A549 (cell line): ENCODE data around the gene RBMS3. TPM values are rescaled to one million over a fixed set of nuclear protein-coding genes. Genes with fewer than 3 reads are reported as not detected.

Experiments
- ATAC-seq, 2 experiments: fragments of 200-7000 bp in 1 of 2; fragments of >200 bp in 1 of 2; cut with Nextera tagmentation in 1 of 2; cut with Tn5 transposase in 1 of 2; 3 replicates each; pipeline versions ENCODE4 v1.8.0 to v1.9.1; 2018 to 2020; ENCODE audit warnings: mild to moderate bottlenecking in 1 of 2, moderate library complexity in 1 of 2
- CTCF ChIA-PET: fragments of 300-600 bp; sonication (Branson Sonifier 250); formaldehyde crosslinking; extraction: SDS; loops from one replicate; lab custom pipeline; 2021; ENCODE audit warnings: antibody characterized with exemption, inconsistent platforms; lab: Yijun Ruan, JAX
- POLR2A ChIA-PET: fragments of 350-600 bp; formaldehyde crosslinking; extraction: SDS; loops from one replicate; lab custom pipeline; 2021; ENCODE audit warnings: antibody characterized with exemption, inconsistent platforms; lab: Yijun Ruan, JAX
- DNase-seq, 2 experiments: peaks; one replicate each; pipeline versions ENCODE4 v3.0.0 to v3.0.0-alpha.2; 2011 to 2016; ENCODE audit warnings: low read depth in 1 of 2, low spot score in 1 of 2
- FAIRE-seq: peaks from 2 replicates; lab custom pipeline; 2011; peaks lifted over from hg19 to GRCh38; lab: Jason Lieb, UNC
- H3K27ac ChIP-seq, 2 experiments: fragments of >200 bp; sonication (Bioruptor Twin); formaldehyde crosslinking; 3 replicates each; pipeline ENCODE4 v1.5.1; 2016 to 2017
- H3K4me1 ChIP-seq: fragments of >200 bp; sonication (Bioruptor Twin); formaldehyde crosslinking; 3 replicates; pipeline ENCODE4 v1.6.1; 2016
- H3K4me2 ChIP-seq: fragments of >200 bp; sonication (Bioruptor Twin); formaldehyde crosslinking; 3 replicates; pipeline ENCODE4 v1.6.1; 2016
- H3K4me3 ChIP-seq: fragments of >200 bp; sonication (Bioruptor Twin); formaldehyde crosslinking; 3 replicates; pipeline ENCODE4 v1.5.1; 2016
- H3K9me3 ChIP-seq: fragments of >200 bp; sonication (Bioruptor Twin); formaldehyde crosslinking; 3 replicates; pipeline ENCODE4 v1.6.1; 2016
- BHLHE40 ChIP-seq: IDR thresholded peaks from 2 replicates; pipeline ENCODE4 v1.6.1; 2012; ENCODE audit warnings: low read depth, low read length, inconsistent platforms
- CBX2 ChIP-seq: fragments of 200-600 bp; sonication (generic); IDR thresholded peaks from 2 replicates; pipeline ENCODE4 v1.6.1; 2016; ENCODE audit warnings: low read depth, mild to moderate bottlenecking, borderline replicate concordance
- CHD4 ChIP-seq: fragments of 200-600 bp; sonication (generic); IDR thresholded peaks from 2 replicates; pipeline ENCODE4 v1.6.1; 2016; ENCODE audit warnings: antibody characterized with exemption, mild to moderate bottlenecking, borderline replicate concordance
- EHMT2 ChIP-seq: fragments of 200-600 bp; sonication (generic); IDR thresholded peaks from 2 replicates; pipeline ENCODE4 v1.6.1; 2016; ENCODE audit warnings: antibody characterized with exemption, low read depth, mild to moderate bottlenecking, moderate library complexity
- ELK1 ChIP-seq: fragments of 150-350 bp; IDR thresholded peaks from 2 replicates; pipeline ENCODE4 v1.6.1; 2014; ENCODE audit warnings: low read depth, mild to moderate bottlenecking, low read length
- FOSB ChIP-seq: fragments of 250-450 bp; sonication (Bioruptor Pico); IDR thresholded peaks from 2 replicates; pipeline ENCODE4 v1.5.0; 2020; ENCODE audit warnings: mild to moderate bottlenecking, moderate library complexity
- HES2 ChIP-seq: fragments of >200 bp; sonication (Bioruptor Twin); formaldehyde crosslinking; IDR thresholded peaks from 2 replicates; pipeline ENCODE4 v1.6.1; 2016
- HOXA7 ChIP-seq: fragments of 250-450 bp; sonication (Bioruptor Pico); IDR thresholded peaks from 2 replicates; pipeline ENCODE4 v1.5.0; 2020; ENCODE audit warnings: mild to moderate bottlenecking, moderate library complexity
- JUNB ChIP-seq: fragments of >200 bp; sonication (Bioruptor Twin); formaldehyde crosslinking; IDR thresholded peaks from 2 replicates; pipeline ENCODE4 v1.6.1; 2016
- KDM1A ChIP-seq: fragments of 200-600 bp; sonication (generic); IDR thresholded peaks from 2 replicates; pipeline ENCODE4 v1.6.1; 2016; ENCODE audit warnings: low read depth, mild to moderate bottlenecking
- KDM5A ChIP-seq: fragments of 200-600 bp; sonication (generic); IDR thresholded peaks from 2 replicates; pipeline ENCODE4 v1.6.1; 2016; ENCODE audit warnings: antibody characterized with exemption, mild to moderate bottlenecking
- MYC ChIP-seq: IDR thresholded peaks from 2 replicates; pipeline ENCODE4 v1.6.1; 2012; ENCODE audit warnings: mild to moderate bottlenecking, inconsistent platforms, low read length, improper control_type of control experiment, borderline replicate concordance
- NFE2L2 ChIP-seq: fragments of 150-350 bp; conservative IDR thresholded peaks from 2 replicates; pipeline ENCODE4 v1.6.1; 2014; ENCODE audit warnings: low read length
- NPAS2 ChIP-seq: fragments of 250-450 bp; sonication (Bioruptor Pico); IDR thresholded peaks from 2 replicates; pipeline ENCODE4 v1.8.0; 2022; ENCODE audit warnings: mild to moderate bottlenecking, moderate library complexity, borderline replicate concordance
- NR3C1 ChIP-seq: fragments of >200 bp; sonication (Bioruptor Twin); formaldehyde crosslinking; IDR thresholded peaks from 3 replicates; pipeline ENCODE4 v1.6.1; 2017
- PBX3 ChIP-seq: IDR thresholded peaks from 2 replicates; pipeline ENCODE4 v1.6.1; 2012
- REST ChIP-seq: fragments of 200-600 bp; sonication (generic); IDR thresholded peaks from 2 replicates; pipeline ENCODE4 v1.6.1; 2016; ENCODE audit warnings: antibody characterized with exemption, mild to moderate bottlenecking, moderate library complexity
- RNF2 ChIP-seq: fragments of 200-600 bp; sonication (generic); IDR thresholded peaks from 2 replicates; pipeline ENCODE4 v1.6.1; 2016; ENCODE audit warnings: low read depth, mild to moderate bottlenecking, antibody characterized with exemption, moderate library complexity, borderline replicate concordance
- ZC3H11A ChIP-seq: fragments of 450-650 bp; IDR thresholded peaks from 2 replicates; pipeline ENCODE4 v1.6.1; 2014; ENCODE audit warnings: antibody characterized with exemption, mild to moderate bottlenecking
- ZNF302 ChIP-seq: fragments of 250-450 bp; sonication (Bioruptor Pico); IDR thresholded peaks from 2 replicates; pipeline ENCODE4 v1.9.0; 2021; ENCODE audit warnings: inconsistent platforms, mild to moderate bottlenecking, moderate library complexity
- WGBS: methylation state at CpG from one replicate; pipeline ENCODE4 v1.1.6; 2017; ENCODE audit errors: missing lambda C conversion rate; 5-methylcytosine and 5-hydroxymethylcytosine counted together
- polyA plus RNA-seq, 4 experiments: library from polyadenylated mRNA; depleted of rRNA in 3 of 4; stranded (reverse); fragments of >200 nt; fragmentation: RNase III in 1 of 4; extraction: RNeasy Plus Mini Kit Qiagen cat#74134 plus additional on column Dnase treatment in 1 of 4; gene quantifications; 2 replicates in 3 of 4; 3 replicates in 1 of 4; pipeline ENCODE4 v1.2.3, GENCODE V29; 2011 to 2017

RBMS3 gene
- polyA plus RNA-seq, 2 of the 4 experiments (the other 2 are of a cell fraction): 0.92 to 4.1 TPM

- no peak for TF ChIP-seq REST
- no peak for TF ChIP-seq FOSB
- no peak for TF ChIP-seq ZC3H11A
- no peak for TF ChIP-seq EHMT2
- no peak for TF ChIP-seq CHD4
- TF ChIP-seq NR3C1: no peak
- TF ChIP-seq BHLHE40: no peak
Observed at GRCh38 chr3:29438580-29438979, 157.7 kb downstream of the RBMS3 start (continued).

- FAIRE-seq (no peak), DNase-seq (no peak), ATAC-seq (no peak)
- TF ChIP-seq PBX3 (no peak), NR3C1 (no peak), RNF2 (no peak), NPAS2 (no peak), HOXA7 (CRISPR knock-in tag) (no peak), HES2 (no peak), BHLHE40 (no peak), NFE2L2 (no peak), EHMT2 (no peak), KDM1A (no peak), CBX2 (no peak), MYC (no peak), REST (no peak), ELK1 (no peak), KDM5A (no peak), ZNF302 (no peak), JUNB (no peak)
- no peaks in the 10 kb centered on the region for H3K9me3 ChIP-seq
- ChIA-PET POLR2A (no interaction called here), CTCF (no interaction called here)
- no peak overlapping the region for H3K4me2 ChIP-seq
- no peaks in the 10 kb centered on the region for H3K4me1 ChIP-seq
- 86% methylated on average over 13 of the region's 13 CpGs for WGBS
- H3K27ac ChIP-seq: no peak overlapping the region
- no peak overlapping the region for H3K4me3 ChIP-seq
Observed at GRCh38 chr3:29440413-29441305, 159.8 kb downstream of the RBMS3 start.
